PFSK-1 (cell line): ENCODE data around the gene USH2A.

Experiments used
- POLR2AphosphoS5 ChIP-seq: IDR thresholded peaks from 2 replicates; pipeline ENCODE4 v1.6.1; 2012; ENCODE audit warnings: low read depth, mild to moderate bottlenecking, control low read depth, low read length, moderate library complexity
- REST ChIP-seq, 2 experiments: IDR thresholded peaks; 2 replicates each; pipeline versions ENCODE4 v1.6.1 to v1.8.0; 2011 to 2012; ENCODE audit warnings: low read depth in 2 of 2, low read length in 2 of 2, control low read depth in 1 of 2, inconsistent platforms in 1 of 2, mild to moderate bottlenecking in 1 of 2, moderate library complexity in 1 of 2; ENCODE audit not compliant: insufficient read depth in 1 of 2
- SIN3A ChIP-seq: IDR thresholded peaks from 2 replicates; pipeline ENCODE4 v1.6.1; 2012; ENCODE audit warnings: mild to moderate bottlenecking, low read length, moderate library complexity, borderline replicate concordance; ENCODE audit not compliant: insufficient read depth
- TAF1 ChIP-seq: IDR thresholded peaks from 2 replicates; pipeline ENCODE4 v1.6.1; 2012; ENCODE audit warnings: low read length, control low read depth, borderline replicate concordance; ENCODE audit not compliant: insufficient read depth

- TF ChIP-seq TAF1 (no peak), POLR2AphosphoS5 (no peak), REST (IDR thresholded peaks at IDR 0.05; ENCODE audit: insufficient read depth in 1 of 2, low read depth in 2 of 2, low read length in 2 of 2) (no peak), SIN3A (no peak)
Observed at GRCh38 chr1:216331211-216331610, 92.0 kb downstream of the USH2A start.
